GM18873 (cell line): ENCODE data around the gene NFIC.

ENCODE experiments used
- ATAC-seq: cut with Tn5 transposase; IDR thresholded peaks from one replicate; pipeline ENCODE4 v1.9.1; 2021; ENCODE audit warnings: mild to moderate bottlenecking, moderate library complexity, moderate number of reproducible peaks; ENCODE audit not compliant: unreplicated experiment, low FRiP score

Gene NFIC

GRCh38 chr19:3462991-3463713 lies 96.8 kb downstream of the NFIC start:
- no peak for ATAC-seq

GRCh38 chr19:3463714-3464586 lies 97.6 kb downstream of the NFIC start:
- ATAC-seq, result no peak

DNA sequence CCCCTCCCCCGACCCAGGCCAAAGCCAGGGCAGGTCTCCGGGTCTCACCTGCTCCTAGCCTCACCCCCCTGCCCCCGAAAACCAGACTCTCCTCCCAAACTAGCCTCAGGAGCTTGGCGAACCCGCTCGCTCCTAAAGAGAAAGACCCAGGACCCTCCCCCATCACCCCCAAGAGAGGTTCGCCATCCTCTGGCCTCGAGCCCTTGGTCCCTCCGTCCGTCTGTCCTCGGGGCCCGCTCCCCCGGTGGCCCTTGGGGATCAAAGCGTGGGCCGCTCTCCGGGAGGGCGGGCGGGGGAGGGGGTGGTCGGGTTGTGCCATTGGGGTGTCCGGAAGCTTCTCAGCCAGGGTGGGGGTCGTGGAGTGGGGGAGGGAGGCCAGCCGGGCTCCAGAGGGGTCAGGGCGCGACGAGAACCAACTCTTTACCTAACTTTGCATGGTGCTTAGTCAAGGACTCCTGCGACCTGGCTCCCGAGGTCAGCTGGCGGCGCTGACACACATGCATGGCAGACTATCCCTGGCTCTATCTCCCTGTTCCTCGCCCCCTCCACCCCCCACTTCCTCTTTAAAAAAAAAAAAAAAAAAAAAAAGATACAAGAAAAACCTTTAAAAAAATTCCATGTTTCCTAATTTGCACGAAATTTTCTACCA lies 98.3 kb downstream of the NFIC start:
- ATAC-seq, result no peak

- ATAC-seq, result no peak
These were observed 99.2 kb downstream of the NFIC start for GRCh38 chr19:3465552-3465951.

DNA sequence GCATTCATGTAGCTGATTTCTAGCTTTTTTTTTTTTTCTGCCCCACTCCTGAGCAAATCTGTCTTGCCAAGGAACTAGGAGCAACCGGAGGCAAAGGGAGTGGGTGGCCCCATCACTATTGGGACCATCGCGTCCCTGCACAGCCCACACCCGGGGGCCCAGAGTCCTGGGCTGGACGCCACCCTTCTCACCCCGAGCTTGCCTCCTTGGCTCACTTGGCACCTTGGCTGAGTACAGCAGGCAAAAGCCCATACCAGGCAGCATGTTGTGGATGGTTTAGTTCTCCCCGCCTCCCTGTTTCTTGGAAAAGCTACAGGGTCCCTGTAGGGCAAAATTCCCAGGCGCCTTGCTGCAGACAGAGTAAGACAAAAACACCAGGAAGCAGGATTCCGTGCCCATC lies 100.3 kb downstream of the NFIC start:
- ATAC-seq, result no peak

DNA sequence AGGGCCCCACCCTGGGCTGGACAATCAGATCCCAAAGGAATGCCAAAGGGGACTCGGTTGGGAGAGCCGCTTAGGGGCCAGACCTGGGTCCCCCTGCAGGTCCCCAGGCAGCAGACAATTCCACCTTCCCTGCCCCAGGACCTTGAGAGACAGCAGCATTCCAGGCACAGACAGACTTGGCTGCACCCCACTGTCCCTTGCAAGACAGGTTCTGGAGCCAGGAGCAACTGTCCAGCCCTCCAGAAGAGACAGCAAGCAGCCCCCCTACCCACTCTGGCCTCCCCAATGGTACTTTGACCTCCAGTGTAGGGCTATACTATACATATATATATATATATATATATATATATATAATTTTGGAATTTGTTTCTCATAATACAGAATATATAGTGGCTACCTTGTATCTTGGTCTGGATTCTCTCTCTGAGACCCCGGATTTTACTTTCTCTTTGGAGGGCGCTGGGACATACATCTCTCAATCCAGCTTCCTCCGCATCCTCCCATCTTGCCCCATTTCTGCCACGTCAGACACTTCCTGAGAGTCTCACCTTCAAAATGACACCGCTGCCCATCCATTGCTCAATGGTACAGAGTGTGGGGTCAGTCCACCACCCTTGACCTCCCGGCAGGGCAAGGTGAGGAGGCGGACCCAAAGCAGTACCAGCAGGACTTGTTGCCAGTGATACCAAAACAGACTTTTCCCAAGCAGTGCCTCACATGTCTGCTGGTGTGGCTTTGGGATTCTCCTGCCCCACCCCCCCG lies 101.2 kb downstream of the NFIC start:
- no peak for ATAC-seq

- no peak for ATAC-seq
These were observed 101.8 kb downstream of the NFIC start for GRCh38 chr19:3468211-3468610.

GRCh38 chr19:3469638-3470499 lies 103.5 kb downstream of the NFIC start:
- no peak for ATAC-seq

GRCh38 chr19:3470500-3471128 lies 104.2 kb downstream of the NFIC start:
- no peak for ATAC-seq

- ATAC-seq, result no peak
These were observed 105.7 kb downstream of the NFIC start for GRCh38 chr19:3471954-3472655.

DNA sequence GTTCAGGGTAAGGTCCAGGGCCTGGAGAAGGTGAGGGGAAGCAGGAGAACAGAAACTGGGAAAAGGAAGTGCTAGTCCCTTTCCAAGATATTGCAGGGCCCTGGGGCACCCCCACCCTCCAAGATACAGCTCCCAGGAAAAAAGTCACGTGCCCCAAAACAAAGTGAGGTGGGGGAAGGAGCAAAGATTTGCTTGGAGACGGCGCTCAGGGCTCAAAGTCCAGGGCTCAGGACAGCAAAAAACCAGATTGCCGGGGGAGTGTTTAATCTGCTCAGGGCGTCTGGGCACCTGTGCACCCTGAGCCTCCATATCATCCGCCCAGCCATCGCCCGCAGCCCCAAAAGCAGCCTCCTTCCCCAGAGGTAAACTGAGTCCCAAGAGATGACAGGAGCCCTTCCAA lies 107.6 kb downstream of the NFIC start:
- ATAC-seq, result no peak

- ATAC-seq, result no peak
These were observed 108.2 kb downstream of the NFIC start for GRCh38 chr19:3474614-3475013.

- ATAC-seq, result no peak
These were observed 109.1 kb downstream of the NFIC start for GRCh38 chr19:3475449-3475848.

DNA sequence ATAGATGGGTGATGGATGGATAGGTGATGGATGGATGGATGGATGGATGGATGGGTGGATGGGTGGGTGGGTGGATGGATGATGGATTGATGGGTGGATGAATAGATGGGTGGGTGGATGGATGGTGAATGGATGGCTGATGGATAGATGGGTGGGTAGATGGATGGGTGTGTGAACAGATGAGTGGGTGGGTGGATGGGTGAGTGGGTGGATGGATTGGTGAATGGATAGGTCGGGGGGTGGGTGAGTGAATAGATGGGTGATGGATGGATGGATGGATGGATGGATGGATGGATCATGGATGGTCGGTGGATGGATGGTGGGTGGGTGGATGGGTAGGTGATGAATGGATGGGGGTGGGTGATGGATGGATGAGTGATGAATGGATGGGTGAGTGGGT lies 110.4 kb downstream of the NFIC start:
- ATAC-seq, result no peak

DNA sequence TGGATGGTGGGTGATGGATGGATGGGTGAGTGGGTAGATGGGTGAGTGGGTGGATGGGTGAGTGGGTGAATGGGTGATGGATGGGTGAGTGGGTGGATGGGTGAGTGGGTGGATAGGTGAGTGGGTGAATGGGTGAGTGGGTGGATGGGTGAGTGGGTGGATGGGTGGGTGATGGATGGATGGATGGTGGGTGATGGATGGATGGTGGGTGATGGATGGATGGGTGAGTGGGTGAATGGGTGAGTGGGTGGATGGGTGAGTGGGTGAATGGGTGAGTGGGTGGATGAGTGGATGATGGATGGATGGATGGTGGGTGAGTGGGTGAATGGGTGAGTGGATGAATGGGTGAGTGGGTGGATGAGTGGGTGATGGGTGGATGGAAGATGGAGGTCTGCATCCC lies 111.1 kb downstream of the NFIC start:
- ATAC-seq, result no peak

- ATAC-seq, result no peak
These were observed 111.6 kb downstream of the NFIC start for GRCh38 chr19:3477951-3478350.

- ATAC-seq, result no peak
These were observed 112.2 kb downstream of the NFIC start for GRCh38 chr19:3478409-3479176.
